ENCODE measurements around the gene GPR33. TPM values are rescaled to one million over a fixed set of nuclear protein-coding genes. Genes with fewer than 3 reads are reported as not detected.
"Not testable (repeated sequence)": the region's sequence is repeated elsewhere in the genome, so short reads cannot be mapped to it uniquely, and the experiment has no call there.

Gene GPR33
- total RNA-seq, 4 donors from 2014 or later = not detected

GRCh38 chr14:31465111-31465510 lies 22.7 kb downstream of the GPR33 start:
- intact Hi-C loops (cut with DNase I; ENCODE audit: low total_unique reads) = no loop called here
- Histone ChIP-seq H3K4me1 (no peaks in the 10 kb centered on the region), H3K27me3 (no peaks in the 10 kb centered on the region), H3K36me3 (no peaks in the 10 kb centered on the region), H3K4me3 (no peak overlapping the region), H3K27ac (no peak overlapping the region), H3K9me3 (no peaks in the 10 kb centered on the region)
- TF ChIP-seq POLR2A (IDR thresholded peaks at IDR 0.05) = no peak
- TF ChIP-seq, protein P1, sequence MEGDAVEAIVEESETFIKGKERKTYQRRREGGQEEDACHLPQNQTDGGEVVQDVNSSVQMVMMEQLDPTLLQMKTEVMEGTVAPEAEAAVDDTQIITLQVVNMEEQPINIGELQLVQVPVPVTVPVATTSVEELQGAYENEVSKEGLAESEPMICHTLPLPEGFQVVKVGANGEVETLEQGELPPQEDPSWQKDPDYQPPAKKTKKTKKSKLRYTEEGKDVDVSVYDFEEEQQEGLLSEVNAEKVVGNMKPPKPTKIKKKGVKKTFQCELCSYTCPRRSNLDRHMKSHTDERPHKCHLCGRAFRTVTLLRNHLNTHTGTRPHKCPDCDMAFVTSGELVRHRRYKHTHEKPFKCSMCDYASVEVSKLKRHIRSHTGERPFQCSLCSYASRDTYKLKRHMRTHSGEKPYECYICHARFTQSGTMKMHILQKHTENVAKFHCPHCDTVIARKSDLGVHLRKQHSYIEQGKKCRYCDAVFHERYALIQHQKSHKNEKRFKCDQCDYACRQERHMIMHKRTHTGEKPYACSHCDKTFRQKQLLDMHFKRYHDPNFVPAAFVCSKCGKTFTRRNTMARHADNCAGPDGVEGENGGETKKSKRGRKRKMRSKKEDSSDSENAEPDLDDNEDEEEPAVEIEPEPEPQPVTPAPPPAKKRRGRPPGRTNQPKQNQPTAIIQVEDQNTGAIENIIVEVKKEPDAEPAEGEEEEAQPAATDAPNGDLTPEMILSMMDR (IDR thresholded peaks at IDR 0.05 in 4 of 5, conservative IDR thresholded peaks at IDR 0.05 in 1 of 5) = no peak
- no peak for ATAC-seq
- in situ Hi-C loops (cut with MboI; ENCODE audit: low sequenced_read_pairs in 4 of 4) = no loop called here
- DNase-seq = no peak

DNA sequence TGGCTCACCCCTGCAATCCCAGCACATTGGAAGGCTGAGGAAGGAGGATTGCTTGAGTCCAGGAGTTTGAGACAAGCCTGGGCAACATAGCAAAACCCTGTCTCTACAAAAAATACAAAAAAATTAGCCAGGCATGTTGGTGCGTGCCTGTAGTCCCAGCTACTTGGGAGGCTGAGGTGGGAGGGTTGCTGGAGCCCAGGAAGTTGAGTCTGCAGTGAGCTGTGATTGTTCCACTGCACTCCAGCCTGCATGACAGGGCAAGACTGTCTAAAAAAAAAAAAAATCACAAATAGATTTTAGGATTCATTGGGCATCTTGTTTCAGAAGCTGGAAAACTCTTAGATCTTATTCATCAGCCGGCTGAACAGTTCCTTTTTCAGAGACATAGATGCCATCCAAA lies 25.4 kb downstream of the GPR33 start:
- in situ Hi-C loops (cut with MboI; ENCODE audit: low sequenced_read_pairs in 4 of 4); DNase-seq; H3K4me1 ChIP-seq; H3K36me3 ChIP-seq; ATAC-seq; H3K27ac ChIP-seq; intact Hi-C loops (cut with DNase I; ENCODE audit: low total_unique reads); H3K9me3 ChIP-seq; H3K4me3 ChIP-seq; H3K27me3 ChIP-seq: not testable (repeated sequence)

DNA sequence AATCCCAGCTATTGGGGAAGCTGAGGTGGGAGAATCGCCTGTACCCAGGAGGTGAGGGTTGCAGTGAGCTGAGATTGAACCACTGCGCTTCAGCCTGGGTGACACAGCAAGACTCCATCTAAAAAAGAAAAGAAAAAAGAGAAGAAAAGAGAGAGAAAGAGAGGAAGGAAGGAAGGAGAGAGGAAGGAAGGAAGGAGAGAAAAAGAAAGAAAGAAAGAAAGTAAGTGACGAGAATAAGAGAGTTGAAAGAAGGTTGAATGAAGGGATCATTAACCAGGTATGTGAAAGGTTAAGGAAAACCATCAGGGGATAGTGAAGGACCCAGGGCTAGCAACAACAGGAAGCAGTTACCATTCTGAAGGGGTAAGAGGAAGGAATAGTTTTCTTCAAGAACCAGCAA lies 26.3 kb downstream of the GPR33 start:
- no peak overlapping the region for H3K4me3 ChIP-seq
- ATAC-seq (no peak), DNase-seq (no peak)
- no peaks in the 10 kb centered on the region for H3K9me3 ChIP-seq
- in situ Hi-C loops (cut with MboI; ENCODE audit: low sequenced_read_pairs in 4 of 4) (no loop called here), intact Hi-C loops (cut with DNase I; ENCODE audit: low total_unique reads) (no loop called here)
- no peaks in the 10 kb centered on the region for H3K27me3 ChIP-seq
- TF ChIP-seq, protein P1 (IDR thresholded peaks at IDR 0.05 in 4 of 5, conservative IDR thresholded peaks at IDR 0.05 in 1 of 5) = no peak
- TF ChIP-seq POLR2A (IDR thresholded peaks at IDR 0.05) = no peak
- no peaks in the 10 kb centered on the region for H3K36me3 ChIP-seq
- H3K27ac ChIP-seq = no peak overlapping the region
- peaks cover 1 to 5% of the 10 kb centered on the region in 2 donors for H3K4me1 ChIP-seq

GRCh38 chr14:31457665-31458659 lies 29.9 kb downstream of the GPR33 start:
- no peak for DNase-seq
- intact Hi-C loops (cut with DNase I; ENCODE audit: low total_unique reads) (loop anchor here (1.0 to 2.0 kb wide), 3 partner anchors 37 to 619 kb away; partner anchors contain the start of genes ARHGAP5, HEATR5A and NUBPL), in situ Hi-C loops (cut with MboI; ENCODE audit: low sequenced_read_pairs in 4 of 4) (no loop called here)
- TF ChIP-seq, protein P1 (IDR thresholded peaks at IDR 0.05 in 4 of 5, conservative IDR thresholded peaks at IDR 0.05 in 1 of 5) = no peak
- TF ChIP-seq POLR2A (IDR thresholded peaks at IDR 0.05) = no peak
- Histone ChIP-seq H3K27ac (peak overlapping the region; percentile 85 to 90 (median 89)), H3K4me1 (peaks cover 9 to 11% of the 10 kb centered on the region in 2 donors), H3K36me3 (peaks cover 0 to 1% of the 10 kb centered on the region in 2 donors), H3K4me3 (peak overlapping the region; percentile 68 to 79 (median 74)), H3K27me3 (no peaks in the 10 kb centered on the region), H3K9me3 (no peaks in the 10 kb centered on the region)
- no peak for ATAC-seq

Data from gastrocnemius medialis (tissue), 4 donors.